HFF-Myc (cell line): ENCODE measurements around the gene CFD.

Experiments used
- DNase-seq: peaks from one replicate; pipeline ENCODE4 v3.0.0-alpha.2; 2011; ENCODE audit warnings: low read depth; ENCODE audit errors: extremely low read depth
- H3K4me3 ChIP-seq: replicated peaks from 2 replicates; pipeline ENCODE4 v1.5.1; 2011; ENCODE audit warnings: low read depth, mild to moderate bottlenecking, control low read depth, low read length
- CTCF ChIP-seq: IDR thresholded peaks from 2 replicates; pipeline ENCODE4 v1.5.1; 2012; ENCODE audit warnings: mild to moderate bottlenecking, low read depth, low read length, control low read depth; ENCODE audit errors: missing control alignments

The CFD gene

GRCh38 chr19:901216-902092, 42.0 kb downstream of the CFD start:
- no peak overlapping the region for H3K4me3 ChIP-seq
- no peak for TF ChIP-seq CTCF
- DNase-seq: no peak

- TF ChIP-seq CTCF: no peak
- DNase-seq: no peak
These were observed 42.6 kb downstream of the CFD start for GRCh38 chr19:902093-902370.

GRCh38 chr19:902446-903226, 43.2 kb downstream of the CFD start:
- H3K4me3 ChIP-seq: no peak overlapping the region
- DNase-seq: no peak
- TF ChIP-seq CTCF: no peak

More at GRCh38 chr19:902093-902370, 42.6 kb downstream of the CFD start:
- no peak overlapping the region for H3K4me3 ChIP-seq

GRCh38 chr19:903266-903797, 43.9 kb downstream of the CFD start:
- no peak for TF ChIP-seq CTCF
- H3K4me3 ChIP-seq: no peak overlapping the region
- DNase-seq: no peak

- DNase-seq: no peak
- H3K4me3 ChIP-seq: no peak overlapping the region
- no peak for TF ChIP-seq CTCF
These were observed 45.1 kb downstream of the CFD start for GRCh38 chr19:904545-904944.

- TF ChIP-seq CTCF: no peak
- H3K4me3 ChIP-seq: no peak overlapping the region
- DNase-seq: no peak
These were observed 47.0 kb downstream of the CFD start for GRCh38 chr19:906480-906879.
